ENCODE results near the gene CLCF1. TPM values are rescaled to one million over a fixed set of nuclear protein-coding genes. Genes with fewer than 3 reads are reported as not detected.

The CLCF1 gene
- polyA plus RNA-seq, 1 donor from 2014 or later, result not detected

GRCh38 chr11:67393990-67394389 is 20.6 kb upstream of the CLCF1 start:
- H3K4me3 ChIP-seq (ENCODE audit: low read length), result no peak overlapping the region
- no peak overlapping the region for H3K4me2 ChIP-seq (ENCODE audit: low read length)
- H3K9ac ChIP-seq (ENCODE audit: low read length), result no peak overlapping the region
- H3K36me3 ChIP-seq (ENCODE audit: insufficient read depth, low read length), result no peaks in the 10 kb centered on the region
- H3K27ac ChIP-seq (ENCODE audit: low read length), result no peak overlapping the region
- H2AFZ ChIP-seq (ENCODE audit: low read depth, low read length), result no peak overlapping the region
- H3K9me2 ChIP-seq (ENCODE audit: insufficient read depth, low read length), result no peaks in the 10 kb centered on the region
- H3K27me3 ChIP-seq (ENCODE audit: insufficient read depth, low read depth, low read length), result no peaks in the 10 kb centered on the region
- H4K20me1 ChIP-seq (ENCODE audit: insufficient read depth), result no peaks in the 10 kb centered on the region
- no peaks in the 10 kb centered on the region for H3F3A ChIP-seq (ENCODE audit: insufficient read depth, low read length, poor library complexity, severe bottlenecking)
- no peaks in the 10 kb centered on the region for H3K79me2 ChIP-seq (replicated peaks; ENCODE audit: insufficient read depth, low read length)
- TF ChIP-seq EZH2 (IDR thresholded peaks at IDR 0.05; ENCODE audit: borderline replicate concordance, insufficient read depth, low read length, poor library complexity, severe bottlenecking) (no peak), MXI1 (conservative IDR thresholded peaks at IDR 0.05; ENCODE audit: poor library complexity, severe bottlenecking) (no peak), CTCF (IDR thresholded peaks at IDR 0.05; ENCODE audit: poor library complexity, severe bottlenecking) (no peak), SMC3 (conservative IDR thresholded peaks at IDR 0.05; ENCODE audit: poor library complexity) (no peak), POLR2AphosphoS5 (IDR thresholded peaks at IDR 0.05) (no peak), EP300 (conservative IDR thresholded peaks at IDR 0.05; ENCODE audit: poor library complexity, severe bottlenecking) (no peak), TAF1 (IDR thresholded peaks at IDR 0.05; ENCODE audit: low read depth) (no peak), REST (IDR thresholded peaks at IDR 0.05; ENCODE audit: borderline replicate concordance) (no peak), RAD21 (conservative IDR thresholded peaks at IDR 0.05) (no peak)
- H3K9me3 ChIP-seq (ENCODE audit: low read length), result no peaks in the 10 kb centered on the region

- Histone ChIP-seq H3K9me2 (ENCODE audit: insufficient read depth, low read length) (no peaks in the 10 kb centered on the region), H3K9ac (ENCODE audit: low read length) (no peak overlapping the region), H3K4me3 (ENCODE audit: low read length) (no peak overlapping the region), H3K27me3 (ENCODE audit: insufficient read depth, low read depth, low read length) (no peaks in the 10 kb centered on the region), H4K20me1 (ENCODE audit: insufficient read depth) (no peaks in the 10 kb centered on the region), H2AFZ (ENCODE audit: low read depth, low read length) (no peak overlapping the region), H3K27ac (ENCODE audit: low read length) (no peak overlapping the region), H3K36me3 (ENCODE audit: insufficient read depth, low read length) (no peaks in the 10 kb centered on the region), H3K4me2 (ENCODE audit: low read length) (no peak overlapping the region), H3K9me3 (ENCODE audit: low read length) (no peaks in the 10 kb centered on the region), H3K79me2 (replicated peaks; ENCODE audit: insufficient read depth, low read length) (no peaks in the 10 kb centered on the region), H3F3A (ENCODE audit: insufficient read depth, low read length, poor library complexity, severe bottlenecking) (no peaks in the 10 kb centered on the region)
- TF ChIP-seq REST (IDR thresholded peaks at IDR 0.05; ENCODE audit: borderline replicate concordance) (no peak), EZH2 (IDR thresholded peaks at IDR 0.05; ENCODE audit: borderline replicate concordance, insufficient read depth, low read length, poor library complexity, severe bottlenecking) (no peak), SMC3 (conservative IDR thresholded peaks at IDR 0.05; ENCODE audit: poor library complexity) (no peak), TAF1 (IDR thresholded peaks at IDR 0.05; ENCODE audit: low read depth) (no peak), POLR2AphosphoS5 (IDR thresholded peaks at IDR 0.05) (no peak), EP300 (conservative IDR thresholded peaks at IDR 0.05; ENCODE audit: poor library complexity, severe bottlenecking) (no peak), CTCF (IDR thresholded peaks at IDR 0.05; ENCODE audit: poor library complexity, severe bottlenecking) (no peak), RAD21 (conservative IDR thresholded peaks at IDR 0.05) (no peak)
Observed at GRCh38 chr11:67393437-67393836, 20.0 kb upstream of the CLCF1 start.

All from neural cell (in vitro differentiated cells).